B cell (primary cell): Measurements from ENCODE around the gene ENOX1. TPM values are rescaled to one million over a fixed set of nuclear protein-coding genes. Genes with fewer than 3 reads are reported as not detected.

Source experiments
- ATAC-seq: fragments of 200-7000 bp; cut with Tn5 transposase; one replicate; pipeline ENCODE4 v1.10.0; 2021; ENCODE audit warnings: low read depth, mild to moderate bottlenecking, moderate number of reproducible peaks, moderate library complexity
- CTCF ChIA-PET: fragments of 350-600 bp; sonication (Branson Sonifier 250); formaldehyde crosslinking; loops from one replicate; lab custom pipeline; 2021; ENCODE audit warnings: antibody characterized with exemption, inconsistent platforms; lab: Charles Lee
- POLR2A ChIA-PET: fragments of 350-600 bp; sonication (Branson Sonifier 250); formaldehyde crosslinking; loops from one replicate; lab custom pipeline; 2021; ENCODE audit warnings: antibody characterized with exemption; lab: Charles Lee
- DNase-seq: peaks from one replicate; pipeline ENCODE4 v3.0.0; 2013
- H2AFZ ChIP-seq: 2 replicates; pipeline ENCODE4 v1.6.1; 2012; ENCODE audit warnings: mild to moderate bottlenecking, low read depth, low read length; ENCODE audit not compliant: insufficient read depth, poor library complexity, severe bottlenecking
- H3K27ac ChIP-seq, 2 donors: 1 replicate in 1 of 2; 2 replicates in 1 of 2; pipeline ENCODE4 v1.5.1; 2012 to 2013; ENCODE audit warnings: low read length in 2 of 2, mild to moderate bottlenecking in 2 of 2, moderate library complexity in 1 of 2
- H3K27me3 ChIP-seq, 4 experiments: fragments of 200-600 bp in 1 of 4; sonication (generic) in 1 of 4; replicated peaks in 1 of 4; 1 replicate in 2 of 4; 2 replicates in 2 of 4; pipeline versions ENCODE4 v1.6.1 to v1.7.0; 2013 to 2016; ENCODE audit warnings: low read length in 3 of 4, mild to moderate bottlenecking in 2 of 4, mixed read lengths in 1 of 4, moderate library complexity in 1 of 4; ENCODE audit not compliant: insufficient read depth in 4 of 4, control insufficient read depth in 3 of 4; ENCODE audit errors: control extremely low read depth in 1 of 4
- H3K36me3 ChIP-seq, 2 experiments: replicated peaks in 1 of 2; 1 replicate in 1 of 2; 2 replicates in 1 of 2; pipeline versions ENCODE4 v1.6.1 to v1.7.1; 2013; ENCODE audit warnings: low read length in 1 of 2; ENCODE audit not compliant: insufficient read depth in 2 of 2, control insufficient read depth in 1 of 2; ENCODE audit errors: control extremely low read depth in 1 of 2, extremely low read depth in 1 of 2
- H3K4me1 ChIP-seq, 2 donors: fragments of 200-600 bp in 1 of 2; sonication (generic) in 1 of 2; 1 replicate in 1 of 2; 2 replicates in 1 of 2; pipeline versions ENCODE4 v1.5.1 to v1.6.1; 2013 to 2017; ENCODE audit warnings: low read length in 2 of 2; ENCODE audit not compliant: control insufficient read depth in 2 of 2, insufficient read depth in 2 of 2
- H3K4me2 ChIP-seq: replicated peaks from 2 replicates; pipeline ENCODE3; 2012; ENCODE audit warnings: mild to moderate bottlenecking, low read depth, low read length; ENCODE audit not compliant: poor library complexity, severe bottlenecking
- H3K4me3 ChIP-seq, 5 experiments: fragments of 200-600 bp in 1 of 5; sonication (generic) in 1 of 5; 1 replicate in 3 of 5; 2 replicates in 2 of 5; pipeline versions ENCODE4 v1.5.1 to v1.7.0; 2011 to 2016; ENCODE audit warnings: low read length in 4 of 5, mild to moderate bottlenecking in 4 of 5, low read depth in 2 of 5, control low read depth in 1 of 5, moderate library complexity in 1 of 5; ENCODE audit not compliant: insufficient read depth in 1 of 5; ENCODE audit errors: control extremely low read depth in 1 of 5, extremely low read depth in 1 of 5
- H3K79me2 ChIP-seq: fragments of 200-600 bp; sonication (generic); one replicate; pipeline ENCODE4 v1.6.0; 2016; ENCODE audit warnings: low read length; ENCODE audit not compliant: control insufficient read depth, insufficient read depth
- H3K9ac ChIP-seq: fragments of 200-600 bp; sonication (generic); 2 replicates; pipeline ENCODE4 v1.6.1; 2017; ENCODE audit warnings: mild to moderate bottlenecking, low read length, moderate library complexity
- H3K9me3 ChIP-seq, 3 donors: one replicate each; pipeline versions ENCODE4 v1.6.1 to v1.7.1; 2013; ENCODE audit warnings: low read length in 2 of 3; ENCODE audit not compliant: control insufficient read depth in 2 of 3, insufficient read depth in 1 of 3; ENCODE audit errors: control extremely low read depth in 1 of 3
- H4K20me1 ChIP-seq: 2 replicates; pipeline ENCODE4 v1.6.0; 2012; ENCODE audit warnings: mild to moderate bottlenecking, low read length; ENCODE audit not compliant: insufficient read depth, control insufficient read depth, poor library complexity, severe bottlenecking
- H3K27ac Mint-ChIP-seq: one replicate; pipeline ENCODE4 v1.8.0; 2021; ENCODE audit warnings: mixed read lengths
- H3K27me3 Mint-ChIP-seq: one replicate; pipeline ENCODE4 v1.8.0; 2021; ENCODE audit warnings: mixed read lengths
- H3K4me1 Mint-ChIP-seq: one replicate; pipeline ENCODE4 v1.8.0; 2021; ENCODE audit warnings: mixed read lengths
- H3K4me3 Mint-ChIP-seq: one replicate; pipeline ENCODE4 v1.8.0; 2021; ENCODE audit warnings: mixed read lengths
- H3K9me3 Mint-ChIP-seq: one replicate; pipeline ENCODE4 v1.8.0; 2022; ENCODE audit warnings: mixed read lengths; ENCODE audit not compliant: insufficient read depth
- CTCF ChIP-seq: fragments of 200-600 bp; IDR thresholded peaks from one replicate; pipeline ENCODE4 v1.8.0; 2022; ENCODE audit warnings: antibody characterized with exemption, mild to moderate bottlenecking
- EZH2 ChIP-seq: IDR thresholded peaks from 2 replicates; pipeline ENCODE4 v1.6.1; 2012; ENCODE audit warnings: borderline replicate concordance, low read depth, mild to moderate bottlenecking, moderate library complexity, low read length; ENCODE audit not compliant: insufficient read depth, poor library complexity, severe bottlenecking
- WGBS: methylation state at CpG from one replicate; pipeline ENCODE4 v1.1.5; 2013; ENCODE audit warnings: missing lambda C conversion rate; ENCODE audit not compliant: insufficient coverage; 5-methylcytosine and 5-hydroxymethylcytosine counted together
- intact Hi-C: fragments of 100-400 bp; cut with micrococcal nuclease; formaldehyde crosslinking; loops from one replicate; pipeline ENCODE4 v1.10.0; 2022
- polyA plus RNA-seq: library from polyadenylated mRNA; depleted of rRNA; stranded (reverse); fragments of >200 nt; gene quantifications from 2 replicates; pipeline ENCODE4 v1.2.3, GENCODE V29; 2012
- total RNA-seq, 2 donors: library from RNA; stranded (reverse); fragments of 120-200 nt in 1 of 2; gene quantifications; 1 replicate in 1 of 2; 2 replicates in 1 of 2; pipeline versions ENCODE4 v1.2.3 to v1.2.4, GENCODE V29; 2013 to 2022

ENOX1 gene
- total and polyA plus RNA-seq, 2 donors (not counting 1 experiment from before 2014, with no cell fraction given): not detected

DNA sequence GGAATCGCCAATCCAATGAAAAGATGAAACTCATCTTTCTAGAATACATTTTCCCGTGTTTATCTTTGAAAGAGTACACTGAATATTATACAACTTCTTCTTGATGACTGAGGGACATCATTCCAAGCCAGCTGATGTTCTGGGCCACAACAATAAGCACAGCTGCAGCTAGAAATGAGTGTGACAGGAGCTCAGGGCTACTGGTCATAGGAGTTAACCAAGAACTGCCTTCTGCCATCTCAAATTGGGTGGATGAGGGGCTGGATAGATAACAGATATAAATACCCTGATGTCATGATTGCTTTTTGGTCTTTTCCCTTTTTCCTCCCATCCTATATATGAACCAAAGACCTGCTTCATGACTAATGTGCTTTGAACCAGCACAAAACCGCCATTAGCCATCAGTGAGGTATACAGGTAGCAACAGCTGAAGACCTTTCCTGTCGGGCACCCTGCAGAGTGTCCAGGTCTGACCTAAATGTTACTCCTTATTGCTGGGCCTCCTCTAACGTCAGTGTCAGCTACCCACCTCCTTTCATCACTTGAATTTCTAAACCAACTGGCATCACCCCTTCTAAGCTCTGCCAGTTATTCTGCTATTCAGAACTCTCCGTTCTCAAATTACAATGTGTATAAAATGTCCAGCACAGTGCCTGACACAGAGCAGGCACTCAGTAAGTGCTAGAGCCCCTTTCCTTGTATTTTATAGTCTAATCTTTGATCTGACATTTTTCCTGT is 178.2 kb downstream of the ENOX1 start:
- POLR2A ChIA-PET: no interaction called here
- 93% methylated on average over 3 of the region's 6 CpGs for WGBS
- peaks cover 10% of the 10 kb centered on the region for H3K9me3 Mint-ChIP-seq

More for the DNA sequence above, 178.2 kb downstream of the ENOX1 start:
- Histone ChIP-seq H3K27ac (no peak overlapping the region), H4K20me1 (no peaks in the 10 kb centered on the region), H3K79me2 (no peaks in the 10 kb centered on the region), H3K4me1 (no peaks in the 10 kb centered on the region), H3K36me3 (no peaks in the 10 kb centered on the region), H2AFZ (no peak overlapping the region), H3K9me3 (no peaks in the 10 kb centered on the region), H3K4me3 (no peak overlapping the region), H3K27me3 (no peaks in the 10 kb centered on the region), H3K4me2 (no peak overlapping the region), H3K9ac (no peak overlapping the region)
- Mint-ChIP-seq H3K4me3 (no peak overlapping the region), H3K4me1 (no peaks in the 10 kb centered on the region), H3K27me3 (peaks cover 6% of the 10 kb centered on the region), H3K27ac (no peak overlapping the region)
- CTCF ChIA-PET: no interaction called here
- ATAC-seq (no peak), DNase-seq (no peak)
- intact Hi-C loops: no loop called here
- TF ChIP-seq CTCF (no peak), EZH2 (no peak)
